ENCODE measurements around the gene ADAM30.
"Not testable (repeated sequence)": the region's sequence is repeated elsewhere in the genome, so short reads cannot be mapped to it uniquely, and the experiment has no call there.

The ADAM30 gene

GRCh38 chr1:119873135-119874015, 22.9 kb downstream of the ADAM30 start:
- DNase-seq: no peak

- no peak for DNase-seq
These were observed 24.4 kb downstream of the ADAM30 start for GRCh38 chr1:119871881-119872280.

- DNase-seq: peak; percentile 36
These were observed 25.3 kb downstream of the ADAM30 start for GRCh38 chr1:119870917-119871596.

GRCh38 chr1:119869995-119870394, 26.3 kb downstream of the ADAM30 start:
- DNase-seq: no peak

GRCh38 chr1:119868176-119868575, 28.1 kb downstream of the ADAM30 start:
- DNase-seq: no peak

GRCh38 chr1:119866451-119866850, 29.9 kb downstream of the ADAM30 start:
- no peak for DNase-seq

- no peak for DNase-seq
These were observed 30.7 kb downstream of the ADAM30 start for GRCh38 chr1:119865627-119866026.

- no peak for DNase-seq
These were observed 34.0 kb downstream of the ADAM30 start for GRCh38 chr1:119862276-119862675.

- DNase-seq: no peak
These were observed 34.8 kb downstream of the ADAM30 start for GRCh38 chr1:119861547-119861946.

- DNase-seq: no peak
These were observed 36.7 kb downstream of the ADAM30 start for GRCh38 chr1:119859647-119860046.

GRCh38 chr1:119858556-119859214, 37.6 kb downstream of the ADAM30 start:
- DNase-seq: not testable (repeated sequence)

- DNase-seq: no peak
These were observed 38.2 kb downstream of the ADAM30 start for GRCh38 chr1:119858126-119858525.

GRCh38 chr1:119853155-119853554, 43.2 kb downstream of the ADAM30 start:
- no peak for DNase-seq

- DNase-seq: not testable (repeated sequence)
These were observed 52.1 kb downstream of the ADAM30 start for GRCh38 chr1:119844206-119844605.

Data from NCI-H2171 (cell line).